HEK293T (cell line): ENCODE data around the gene KLHL29.

Experiments
- CTBP1 ChIP-seq: fragments of 450-650 bp; IDR thresholded peaks from 2 replicates; pipeline ENCODE4 v1.6.1; 2016; ENCODE audit warnings: borderline replicate concordance
- FOXM1 ChIP-seq: fragments of 450-650 bp; IDR thresholded peaks from 2 replicates; pipeline ENCODE4 v1.6.1; 2017; ENCODE audit warnings: mild to moderate bottlenecking, borderline replicate concordance
- NFRKB ChIP-seq: fragments of 450-650 bp; IDR thresholded peaks from 2 replicates; pipeline ENCODE4 v1.6.1; 2016; ENCODE audit warnings: mild to moderate bottlenecking, moderate library complexity
- SP1 ChIP-seq: fragments of 450-650 bp; IDR thresholded peaks from 2 replicates; pipeline ENCODE4 v1.6.1; 2017
- SUZ12 ChIP-seq: fragments of 450-650 bp; IDR thresholded peaks from 2 replicates; pipeline ENCODE4 v1.6.1; 2016; ENCODE audit warnings: mild to moderate bottlenecking
- ZNF384 ChIP-seq: fragments of 450-650 bp; IDR thresholded peaks from 2 replicates; pipeline ENCODE4 v1.6.1; 2016

DNA sequence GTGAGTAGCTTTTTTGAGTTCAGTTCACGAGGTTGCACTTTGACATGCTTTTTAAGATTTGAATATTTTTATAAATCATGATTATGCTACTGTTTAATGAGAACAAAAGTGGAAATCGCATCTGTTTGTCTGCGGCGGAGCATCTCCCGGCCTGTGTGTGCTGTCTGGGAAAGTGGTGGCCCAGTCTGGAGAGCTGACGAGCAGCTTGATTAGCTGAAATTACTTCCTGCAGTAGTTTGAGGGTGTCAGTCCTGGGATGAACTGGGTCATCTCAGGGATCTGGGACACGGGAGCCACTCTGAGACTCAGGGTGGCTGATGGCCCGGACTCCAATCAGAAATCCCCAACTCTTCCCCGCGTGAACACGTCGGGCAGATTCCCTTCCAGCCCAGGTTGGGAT, 115.9 kb downstream of the KLHL29 start:
- no peak for TF ChIP-seq NFRKB
- no peak for TF ChIP-seq FOXM1
- no peak for TF ChIP-seq ZNF384
- no peak for TF ChIP-seq CTBP1
- no peak for TF ChIP-seq SP1
- TF ChIP-seq SUZ12, result no peak
